NOMO-1 treated with dmso at 0.1 percent for 144 hours (cell line): Measurements from ENCODE around the gene IGFLR1.
"Not testable (repeated sequence)": the region's sequence is repeated elsewhere in the genome, so short reads cannot be mapped to it uniquely, and the experiment has no call there.

Experiments
- DNase-seq: peaks from one replicate; lab custom pipeline; 2025; ENCODE audit not compliant: unreplicated experiment; lab: John Stamatoyannopoulos, UW

The IGFLR1 gene

DNA sequence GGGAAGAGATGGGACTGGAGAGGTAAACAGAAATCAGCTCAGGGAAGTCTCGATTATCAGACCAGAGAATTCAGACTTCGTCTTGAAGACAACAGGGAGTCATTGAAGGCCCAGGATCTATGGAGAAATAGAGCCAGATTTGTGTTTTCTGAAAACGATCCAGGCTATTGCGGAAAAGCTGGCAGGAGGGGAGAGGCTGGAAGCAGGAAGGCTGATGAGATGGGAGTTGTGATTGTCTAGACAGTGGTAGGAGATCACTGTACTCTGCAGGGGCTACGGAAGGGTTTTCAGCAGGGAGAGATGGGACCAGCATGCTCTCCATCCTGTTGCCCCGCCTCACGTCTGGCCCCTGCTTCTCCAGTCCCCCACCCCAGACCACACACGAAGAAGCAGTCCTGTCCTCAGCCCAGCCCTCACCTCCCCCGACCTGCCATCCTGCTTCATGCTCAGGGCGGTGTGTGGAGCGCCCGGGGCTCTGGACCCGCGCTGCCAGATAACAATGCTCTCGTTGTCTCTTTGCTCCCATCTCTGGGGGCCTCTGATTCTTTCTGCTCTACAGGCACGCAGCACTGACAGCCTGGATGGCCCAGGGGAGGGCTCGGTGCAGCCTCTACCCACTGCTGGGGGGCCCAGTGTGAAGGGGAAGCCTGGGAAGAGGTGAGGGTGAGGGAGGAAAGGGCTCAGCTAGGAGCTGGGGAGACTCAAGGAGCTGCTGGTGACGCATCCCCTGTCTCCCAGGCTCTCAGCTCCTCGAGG lies 35.0 kb upstream of the IGFLR1 start:
- DNase-seq: no peak

DNA sequence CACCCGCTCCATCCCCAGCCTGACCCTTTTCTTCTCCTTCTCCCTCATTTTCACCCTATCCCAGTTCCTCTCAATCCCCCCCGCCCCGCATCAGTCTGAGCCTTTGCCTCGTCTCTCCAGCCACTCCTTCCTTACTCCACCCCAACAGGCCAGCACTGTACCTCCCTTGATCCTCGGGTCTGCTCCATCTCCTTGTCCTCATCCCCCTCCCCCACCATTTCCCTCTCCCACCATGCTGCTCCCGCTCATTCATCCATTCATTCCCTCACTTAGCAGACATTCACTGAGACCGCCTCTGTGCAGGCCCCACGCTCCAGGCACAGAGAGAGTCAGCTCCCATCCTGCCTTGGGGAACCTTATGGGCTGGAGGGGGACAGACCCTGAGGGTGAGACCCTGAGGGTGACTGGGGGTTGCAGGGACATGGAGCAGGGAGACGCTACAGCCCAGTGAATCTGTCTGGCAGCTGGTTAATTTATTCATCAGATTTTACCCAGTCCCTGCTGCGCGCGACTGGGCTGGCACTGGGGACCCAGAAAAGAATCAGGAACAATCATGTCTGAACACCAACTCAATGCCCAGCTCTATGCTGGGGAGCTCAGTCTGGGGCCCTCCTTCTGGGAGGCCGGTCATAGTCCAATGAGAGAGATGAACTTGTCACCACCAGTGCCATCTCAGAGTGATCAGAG lies 34.0 kb upstream of the IGFLR1 start:
- no peak for DNase-seq

DNA sequence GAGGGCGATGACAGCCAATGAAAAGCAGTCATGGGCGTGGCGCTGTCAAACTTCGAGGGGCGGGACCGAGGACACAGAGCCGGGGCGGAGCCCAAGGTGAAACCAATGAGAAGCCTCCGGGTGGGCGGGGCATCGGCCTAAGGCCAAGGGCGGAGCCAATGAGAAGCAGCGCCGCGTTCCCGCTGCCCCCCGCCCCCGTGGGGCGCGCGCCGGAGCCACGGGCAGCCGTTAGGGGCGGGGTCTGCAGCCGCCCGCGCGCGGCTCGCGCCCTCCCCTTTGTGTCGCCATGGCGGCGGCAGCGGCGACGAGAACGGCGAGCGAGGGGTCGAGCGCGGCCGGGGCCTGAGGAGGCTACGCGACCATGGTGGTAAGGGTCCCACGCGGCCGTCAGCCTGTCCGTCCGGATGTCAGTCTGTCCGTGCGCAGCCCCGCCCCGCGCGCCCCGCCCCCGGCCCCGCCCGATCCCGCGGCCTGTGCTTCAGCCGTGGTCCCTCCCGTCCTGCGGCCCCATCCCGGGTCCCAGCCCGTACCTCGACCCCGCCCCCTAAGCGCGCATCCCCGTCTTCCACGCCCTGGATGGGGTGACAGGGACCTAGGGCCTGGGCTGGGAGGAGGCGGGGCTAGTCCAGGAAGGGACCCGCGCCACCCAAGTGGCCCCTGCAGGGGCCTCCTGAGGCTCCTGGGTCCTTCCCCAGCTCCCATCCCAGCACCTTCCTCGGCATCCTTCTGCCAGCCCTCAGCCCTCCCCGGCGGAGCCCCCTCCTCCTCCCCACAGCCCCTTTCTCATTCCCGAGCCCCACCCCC lies 33.2 kb upstream of the IGFLR1 start, which contains the start of gene ARHGAP33:
ARHGAP33 (plus strand) TSS at position 267 of the 804 bp plus-strand sequence; CDS start at position 362, 95 bp downstream.
- DNase-seq: peak; percentile 94

DNA sequence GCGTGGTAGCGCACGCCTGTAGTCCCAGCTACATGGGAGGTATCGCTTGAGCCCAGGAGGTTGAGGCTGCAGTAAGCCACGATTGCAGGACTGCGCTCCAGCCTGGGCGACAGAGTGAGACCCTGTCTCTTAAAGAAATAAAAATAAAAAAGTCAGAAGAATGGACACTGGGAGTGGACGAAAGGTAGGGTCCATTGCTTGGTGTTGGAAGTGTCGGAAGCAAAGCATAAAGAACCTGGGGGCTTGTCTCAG lies 32.7 kb upstream of the IGFLR1 start:
- no peak for DNase-seq

DNA sequence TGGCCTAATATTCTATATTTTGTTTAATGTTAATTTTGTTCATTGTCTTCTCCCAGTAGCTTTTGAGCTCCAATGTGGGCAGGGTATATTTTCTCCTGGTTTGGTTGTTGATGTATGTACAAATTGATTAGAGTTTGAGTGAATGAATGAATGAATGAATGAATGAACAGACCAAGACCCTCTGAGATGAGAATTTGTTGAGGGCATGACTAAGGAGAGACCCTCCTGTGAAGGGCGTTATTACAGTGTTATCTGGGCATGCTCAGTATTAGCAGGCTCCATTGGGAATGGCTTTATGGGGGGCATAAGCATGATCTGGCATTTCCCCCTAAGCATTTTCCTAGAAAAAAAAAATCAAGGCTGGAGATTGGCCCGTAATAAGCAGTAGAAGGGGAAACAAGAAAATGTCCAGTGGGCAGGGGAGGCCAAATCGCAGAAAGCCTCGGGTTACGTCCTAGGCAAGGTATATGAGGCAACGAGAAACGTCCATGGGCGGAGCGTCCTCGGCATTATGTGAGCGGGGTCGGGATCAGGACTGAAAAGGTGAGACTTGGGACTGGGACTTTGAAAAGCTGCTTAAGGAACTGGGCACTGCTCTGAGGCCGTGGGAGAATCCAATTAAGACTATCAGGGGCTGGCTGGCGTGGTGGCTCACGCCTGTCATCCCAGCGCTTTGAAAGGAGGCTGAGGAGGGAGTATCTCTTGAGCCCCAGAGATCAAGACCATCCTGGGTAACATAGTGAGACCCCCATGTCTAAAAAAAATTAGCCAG lies 32.2 kb upstream of the IGFLR1 start:
- no peak for DNase-seq

DNA sequence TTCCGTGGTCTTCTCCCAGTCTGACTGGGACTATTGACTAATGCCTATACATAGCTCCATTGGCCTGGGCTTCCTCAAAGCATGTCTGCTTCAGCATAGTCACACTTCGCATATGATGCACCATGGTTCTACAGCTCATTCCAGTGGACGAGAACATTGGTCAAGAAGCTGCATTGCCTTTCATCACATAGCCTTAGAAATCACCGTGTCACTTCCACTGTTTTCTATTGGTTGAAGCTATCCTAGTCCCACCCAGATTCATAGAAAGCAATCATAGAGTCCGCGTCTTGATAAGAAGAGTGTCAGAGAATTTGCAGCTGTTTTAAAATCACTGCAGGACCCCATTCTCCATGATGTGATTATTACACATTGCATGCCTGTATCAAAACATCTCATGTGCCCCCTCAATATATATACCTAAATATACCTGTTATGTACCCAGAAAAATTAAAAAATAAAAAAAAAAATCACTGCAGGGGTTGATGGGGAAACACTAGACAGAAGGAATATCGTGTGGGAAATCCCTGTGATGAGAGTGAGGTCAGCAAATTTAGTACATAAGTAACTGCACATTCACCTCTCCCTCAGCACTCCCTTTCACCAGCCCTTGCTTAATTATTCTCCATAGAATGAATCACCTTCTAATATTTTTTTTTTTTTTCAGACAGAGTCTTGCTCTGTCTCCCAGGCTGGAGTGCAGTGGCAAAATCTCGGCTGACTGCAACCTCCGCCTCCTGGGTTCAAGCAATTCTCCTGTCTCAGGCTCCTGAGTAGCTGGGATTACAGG lies 31.0 kb upstream of the IGFLR1 start:
- no peak for DNase-seq

DNA sequence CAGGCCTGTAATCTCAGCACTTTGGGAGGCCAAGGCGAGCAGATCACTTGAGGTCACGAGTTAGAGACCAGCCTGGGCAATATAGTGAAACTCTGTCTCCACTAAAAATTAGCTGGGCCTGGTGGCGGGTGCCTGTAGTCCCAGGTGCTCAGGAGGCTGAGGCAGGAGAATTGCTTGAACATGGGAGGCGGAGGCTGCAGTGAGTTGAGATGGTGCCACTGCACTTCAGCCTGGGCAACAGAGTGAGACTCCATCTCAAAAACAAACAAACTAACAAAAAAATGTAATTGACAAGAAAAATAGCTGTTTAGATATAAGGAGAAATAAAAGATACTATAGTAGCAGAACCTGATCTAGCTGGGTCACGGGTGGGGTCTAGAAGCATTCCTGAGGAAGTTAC lies 30.1 kb upstream of the IGFLR1 start:
- not testable (repeated sequence) for DNase-seq

DNA sequence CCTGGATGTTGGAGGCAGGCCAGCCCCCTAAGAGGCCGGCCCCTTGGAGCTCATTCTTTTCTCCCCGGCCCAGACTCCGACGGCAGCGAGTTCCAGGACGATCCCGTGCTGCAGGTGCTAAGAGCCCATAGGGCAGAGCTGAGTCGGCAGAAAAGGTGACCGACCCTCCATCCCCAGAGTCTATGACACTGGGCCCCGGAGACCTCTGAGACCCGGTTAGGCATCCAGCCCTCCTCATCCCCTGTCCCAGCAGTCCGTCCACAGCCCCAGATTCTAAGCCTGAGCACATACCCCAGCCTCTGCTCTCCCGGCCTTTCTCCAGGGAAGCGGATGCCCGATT lies 25.8 kb upstream of the IGFLR1 start:
- no peak for DNase-seq

DNA sequence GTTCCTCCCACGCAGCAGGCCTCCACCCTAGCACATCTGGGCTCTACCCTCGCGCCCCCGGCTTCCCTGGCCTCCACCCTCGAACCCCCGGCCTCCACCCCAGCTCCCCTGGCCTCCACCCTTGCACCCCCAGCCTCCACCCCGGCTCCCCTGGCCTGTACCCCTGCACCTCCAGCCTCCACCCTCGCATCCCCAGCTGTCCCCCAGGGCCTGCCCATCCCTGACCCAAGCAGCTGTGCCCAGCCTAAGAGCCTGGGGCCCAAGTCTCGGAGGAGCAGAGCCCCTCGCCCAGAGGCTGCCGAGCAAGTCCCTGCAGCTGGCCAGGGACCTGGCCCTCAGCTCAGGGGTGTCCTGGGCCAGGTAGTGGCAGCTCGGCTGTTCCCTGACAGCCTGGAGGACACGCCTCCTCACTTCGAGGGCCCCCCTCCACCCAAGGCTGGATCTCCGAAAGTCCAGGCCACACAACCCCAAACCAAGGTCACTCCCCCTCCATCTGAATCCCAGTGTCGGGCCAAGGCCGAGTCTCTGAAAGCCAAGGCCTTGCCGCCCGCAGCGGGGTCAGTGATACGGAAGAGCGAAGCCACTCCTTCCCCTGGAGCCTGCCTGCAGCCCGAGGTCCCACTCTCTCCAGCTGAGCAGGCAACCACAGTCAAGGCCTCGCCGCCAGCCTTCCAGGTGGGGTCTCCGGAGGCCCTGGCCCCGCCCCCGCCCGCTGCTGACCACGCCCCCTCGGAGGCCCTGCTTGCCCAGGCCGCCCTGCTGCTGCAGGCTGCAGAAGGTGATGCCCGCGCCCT lies 25.2 kb upstream of the IGFLR1 start:
- no peak for DNase-seq

DNA sequence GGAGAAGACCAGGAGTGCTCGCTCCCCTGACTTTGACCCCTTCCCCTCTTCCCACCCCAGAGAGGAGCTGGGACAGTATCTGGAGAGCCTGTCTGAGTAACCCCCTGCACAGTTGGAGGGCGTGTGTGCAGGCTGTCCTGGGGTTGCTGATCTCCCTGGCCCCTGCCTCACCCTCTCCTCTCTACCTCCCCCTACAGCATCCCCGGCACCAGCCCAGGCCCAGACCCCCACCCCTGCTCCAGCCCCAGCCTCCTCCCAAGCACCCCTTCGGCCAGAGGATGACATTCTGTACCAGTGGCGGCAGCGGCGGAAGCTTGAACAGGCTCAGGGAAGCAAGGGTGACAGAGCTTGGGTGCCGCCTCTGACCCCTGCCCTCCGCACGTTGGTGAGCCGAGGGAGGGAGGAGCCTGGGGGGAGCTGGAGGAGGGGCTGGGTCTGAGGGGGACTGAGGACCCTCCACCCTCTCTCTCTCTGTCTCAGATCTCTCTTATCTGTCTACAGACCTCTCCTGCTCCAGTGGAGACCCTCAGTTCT lies 24.4 kb upstream of the IGFLR1 start:
- DNase-seq: no peak

DNA sequence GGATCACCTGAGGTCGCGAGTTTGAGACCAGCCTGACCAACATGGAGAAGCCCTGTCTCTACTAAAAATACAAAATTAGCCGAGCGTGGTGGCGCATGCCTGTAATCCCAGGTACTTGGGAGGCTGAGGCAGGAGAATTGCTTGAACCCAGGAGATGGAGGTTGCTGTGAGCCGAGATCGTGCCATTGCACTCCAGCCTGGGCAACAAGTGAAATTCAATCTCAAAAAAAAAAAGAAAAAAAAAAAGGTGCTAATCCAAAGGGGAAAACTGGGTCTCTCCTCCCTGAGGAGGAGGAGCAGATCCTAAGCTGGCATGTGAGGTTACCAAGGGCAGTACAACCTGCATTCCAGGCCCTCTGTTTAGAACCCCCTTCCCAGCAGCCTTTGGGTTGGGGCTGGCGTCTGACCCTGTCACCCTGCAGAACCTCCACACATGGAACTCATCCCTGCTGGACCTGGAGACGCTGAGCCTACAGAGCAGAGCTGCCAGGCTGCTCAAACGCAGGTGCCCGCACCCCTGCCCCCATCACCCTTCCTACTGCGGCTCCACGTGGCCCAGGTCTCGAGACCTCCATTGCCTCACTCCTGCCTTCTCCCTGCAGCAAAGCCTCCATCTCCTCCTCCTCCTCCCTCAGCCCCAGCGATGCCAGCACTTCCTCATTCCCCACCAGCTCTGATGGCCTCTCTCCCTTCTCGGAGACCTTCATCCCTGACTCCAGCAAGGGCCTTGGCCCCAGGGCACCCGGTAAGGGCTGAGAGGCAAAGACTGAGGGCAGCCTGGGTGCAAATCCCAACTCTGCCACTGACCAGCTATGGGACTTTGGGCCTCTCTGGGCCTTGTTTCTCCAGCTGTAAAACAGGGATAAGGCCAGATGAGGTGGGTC lies 22.4 kb upstream of the IGFLR1 start:
- DNase-seq: no peak

DNA sequence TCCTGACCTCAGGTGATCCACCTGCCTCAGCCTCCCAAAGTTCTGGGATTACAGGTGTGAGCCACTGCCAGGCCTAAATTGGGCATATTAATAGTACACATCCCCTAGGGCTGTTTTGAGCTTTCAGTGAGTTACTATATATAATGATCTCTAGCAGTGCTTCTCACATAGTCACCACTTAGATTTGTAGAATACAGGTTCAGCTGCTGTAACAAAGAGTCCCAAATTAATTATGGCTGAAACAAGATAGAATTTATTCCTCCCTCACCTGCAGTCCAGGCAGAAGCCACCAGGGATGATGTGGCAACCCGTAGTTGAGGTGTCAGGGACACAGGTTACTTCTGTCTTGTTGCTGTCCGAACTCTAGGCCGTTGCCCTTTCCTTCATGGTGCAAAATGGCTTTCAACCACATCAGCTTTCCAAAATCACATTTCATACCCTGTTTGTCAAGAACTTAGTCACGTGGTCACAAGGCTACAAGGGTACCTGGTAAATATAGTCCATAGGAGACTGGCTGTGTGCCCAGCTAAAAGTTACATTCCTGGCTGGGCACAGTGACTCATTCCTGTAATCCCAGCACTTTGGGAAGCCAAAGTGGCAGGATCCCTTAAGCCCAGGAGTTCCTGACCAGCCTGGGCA lies 18.6 kb upstream of the IGFLR1 start:
- no peak for DNase-seq

DNA sequence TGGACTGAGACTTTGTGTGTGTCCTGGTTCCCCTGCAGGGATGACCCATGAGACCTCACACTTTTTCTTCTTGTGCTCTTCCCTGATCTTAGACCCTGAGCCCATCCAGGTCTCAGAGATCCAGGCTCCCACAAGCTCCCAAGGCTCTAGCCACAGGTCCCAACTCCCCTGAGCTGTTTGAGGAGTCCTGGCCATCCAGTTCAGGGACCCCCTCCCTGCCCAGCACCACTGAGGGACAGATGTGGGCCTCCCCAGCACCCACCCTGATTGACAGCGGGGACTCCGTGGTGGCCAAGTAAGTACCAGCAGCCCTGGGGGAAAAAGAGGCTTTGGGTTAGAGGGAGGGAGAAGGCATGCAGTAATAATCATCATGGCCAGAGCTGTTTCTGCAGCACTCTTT lies 17.4 kb upstream of the IGFLR1 start:
- DNase-seq: no peak

DNA sequence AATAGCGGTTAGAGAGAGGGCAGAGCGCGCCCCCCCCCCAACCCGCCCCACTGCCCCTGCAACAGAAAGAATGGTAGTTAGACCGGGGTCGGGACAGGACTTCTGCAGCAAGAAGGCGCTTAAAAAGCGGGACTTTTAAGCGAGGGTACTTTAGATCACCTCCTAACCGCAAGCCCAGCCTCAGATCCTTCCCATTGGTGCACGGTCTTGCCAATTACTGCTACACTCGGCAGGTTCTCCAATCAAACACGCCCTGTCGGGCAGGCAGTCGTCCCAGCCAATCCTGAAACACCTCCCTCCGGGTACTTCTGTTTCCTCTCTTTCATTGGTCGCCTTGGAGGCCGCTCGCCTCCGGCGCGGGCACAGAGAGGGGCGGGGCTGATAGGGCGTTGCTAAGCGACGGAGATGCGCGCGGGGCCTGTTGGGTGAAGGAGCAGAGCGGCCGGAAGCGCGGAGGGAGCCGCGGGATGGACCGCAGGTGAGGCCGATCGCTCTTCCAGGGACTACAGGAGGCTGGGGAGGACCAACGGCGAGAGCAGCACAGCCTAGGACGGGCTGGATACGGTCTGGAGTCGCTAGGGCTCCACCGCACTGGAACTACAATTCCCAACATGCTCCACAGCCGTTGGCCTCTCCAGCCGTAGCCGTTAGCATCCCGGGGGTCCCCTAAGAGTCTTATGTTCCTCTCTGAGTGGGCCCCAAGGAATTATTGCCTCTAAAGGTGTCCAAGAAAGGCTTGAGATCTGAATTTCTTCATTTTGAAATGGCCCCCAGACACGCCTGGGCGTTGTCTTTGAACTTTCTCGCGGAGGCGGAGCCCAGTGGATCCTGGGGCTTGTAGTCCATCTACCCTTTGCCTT lies 15.7 kb upstream of the IGFLR1 start, which contains the start of gene PROSER3:
PROSER3 (plus strand) TSS at position 428 of the 860 bp plus-strand sequence; CDS start at position 468, 40 bp downstream.
- DNase-seq: peak; percentile 98

DNA sequence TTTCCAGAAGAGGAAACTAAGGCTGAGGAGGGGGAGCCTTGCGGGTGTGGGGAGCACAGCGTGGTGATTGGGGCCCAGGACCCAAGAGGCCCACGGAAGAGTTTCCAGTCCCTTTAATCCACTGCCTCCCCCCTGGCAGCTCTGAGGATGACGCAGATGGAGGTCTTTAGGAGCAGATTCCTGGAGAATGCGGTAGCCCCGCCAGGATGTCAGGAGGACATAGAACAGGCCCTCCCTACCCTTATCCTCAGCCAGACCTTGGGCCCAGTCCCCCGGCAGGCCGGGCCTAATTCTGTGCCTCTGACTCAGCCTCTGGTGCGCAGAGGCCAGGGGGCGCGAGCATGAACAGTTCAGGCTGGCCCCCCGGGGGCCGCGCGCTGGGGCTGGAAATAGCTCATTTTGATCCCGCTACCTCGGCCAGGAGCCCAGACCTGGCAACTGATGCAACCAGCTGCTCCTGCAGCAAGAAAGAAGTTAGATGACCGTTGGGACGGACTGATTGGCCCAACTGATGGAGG lies 15.0 kb upstream of the IGFLR1 start:
- DNase-seq: no peak

DNA sequence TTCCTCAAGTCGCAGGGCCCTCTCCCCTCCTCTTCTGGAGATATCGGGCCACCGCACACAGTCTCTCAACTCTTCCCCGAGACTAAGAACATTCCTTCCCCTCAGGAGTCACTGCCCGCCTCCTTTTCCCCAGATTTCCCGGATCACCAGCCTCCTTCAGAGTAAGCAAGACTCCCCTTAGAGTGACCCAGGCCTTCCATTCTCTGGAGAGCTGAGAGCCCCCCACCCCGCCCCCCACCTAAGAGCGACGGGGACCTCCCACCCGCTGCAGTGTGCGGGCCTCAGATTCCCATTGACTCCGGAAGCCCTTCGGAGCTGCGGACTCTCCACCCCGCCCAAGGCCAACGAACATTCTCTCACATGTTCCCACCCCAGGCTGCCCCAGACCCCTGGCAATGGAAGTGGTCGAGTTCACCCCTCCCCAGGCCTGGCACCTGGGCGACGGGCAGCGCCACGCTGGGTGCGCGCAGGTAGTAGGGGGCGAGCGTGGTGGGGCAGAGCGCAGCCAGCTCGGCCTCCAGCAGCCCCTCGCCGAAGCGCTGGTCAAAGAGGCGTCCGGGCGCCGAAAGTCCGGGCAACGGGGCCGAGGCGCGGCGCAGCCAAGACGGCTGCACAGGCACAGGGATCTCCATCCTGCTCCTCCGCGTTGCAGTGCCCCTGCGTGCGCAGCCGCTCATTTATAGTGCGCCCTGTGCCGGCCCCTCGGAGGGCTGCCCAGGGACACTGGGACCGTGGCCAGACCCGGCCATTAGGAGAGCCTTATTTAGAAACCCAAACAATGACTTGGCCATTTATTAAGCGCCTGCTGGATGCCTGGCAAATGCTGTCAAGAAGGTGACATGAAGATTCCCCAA lies 14.4 kb upstream of the IGFLR1 start, which contains the start of gene HSPB6:
HSPB6 (minus strand) TSS at position 653 of the 854 bp plus-strand sequence; CDS start at position 632, 21 bp downstream.
- no peak for DNase-seq
